Islet precursor cell (in vitro differentiated cells): ENCODE results near the gene STRA6.

Source experiments
- DNase-seq: peaks from one replicate; pipeline ENCODE4 v3.0.0-alpha.2; 2018

STRA6 gene

DNA sequence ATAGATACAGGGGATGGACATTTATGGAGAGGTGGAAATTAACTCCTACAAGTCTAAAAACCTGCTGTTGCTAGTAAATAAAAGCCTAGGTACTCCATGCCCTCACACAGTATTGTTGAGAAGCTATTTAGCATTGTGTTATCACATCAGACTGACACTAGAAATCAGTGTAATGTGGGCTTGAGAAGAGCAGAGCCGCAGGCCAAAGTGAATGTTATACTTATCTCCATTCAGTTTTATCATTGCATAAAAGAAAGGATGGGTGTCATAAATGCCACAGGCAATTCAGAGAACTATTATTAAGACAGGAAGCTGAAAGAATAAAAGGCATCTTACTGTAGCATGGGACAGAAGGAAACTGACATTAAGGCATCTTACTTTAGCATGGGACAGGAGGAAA, 42.8 kb downstream of the STRA6 start:
- DNase-seq, result no peak

GRCh38 chr15:74158855-74159650, 43.5 kb downstream of the STRA6 start:
- no peak for DNase-seq

GRCh38 chr15:74157868-74158827, 44.4 kb downstream of the STRA6 start:
- DNase-seq, result no peak

- DNase-seq, result peak; percentile 56
Measured at GRCh38 chr15:74156678-74157411, 45.7 kb downstream of the STRA6 start.

DNA sequence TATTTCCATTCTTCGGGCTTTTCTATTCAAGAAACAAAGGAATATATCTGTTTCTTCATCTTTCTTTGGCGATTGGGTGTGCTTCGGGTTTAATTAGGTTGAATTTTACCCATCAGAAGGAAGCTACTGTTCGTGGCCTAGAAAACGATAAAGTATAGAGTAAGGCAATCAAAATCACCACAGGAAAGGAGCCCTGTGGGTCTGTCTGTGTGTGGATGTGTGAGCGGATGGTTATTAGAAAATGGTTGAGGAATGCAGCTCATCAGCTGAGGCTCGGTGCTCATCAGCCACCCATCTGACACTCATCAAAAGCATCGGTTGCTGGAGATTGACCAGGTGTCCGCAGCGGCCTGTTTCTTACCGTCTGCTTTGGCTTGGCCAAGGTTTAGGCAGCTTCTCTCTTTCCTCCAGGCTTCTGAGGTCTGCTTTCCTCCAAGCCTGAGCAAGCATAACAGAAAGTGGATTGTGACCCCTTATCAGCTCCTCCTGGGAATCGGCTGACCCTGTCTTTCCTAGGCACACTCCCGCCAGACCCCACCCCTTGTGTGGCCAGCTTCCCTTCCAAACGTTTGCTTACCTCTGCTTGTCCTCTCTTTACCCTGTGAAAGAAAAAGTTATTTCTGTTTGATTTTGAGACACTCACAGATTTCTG, 46.7 kb downstream of the STRA6 start:
- DNase-seq, result no peak

GRCh38 chr15:74147051-74147450, 55.5 kb downstream of the STRA6 start:
- no peak for DNase-seq

DNA sequence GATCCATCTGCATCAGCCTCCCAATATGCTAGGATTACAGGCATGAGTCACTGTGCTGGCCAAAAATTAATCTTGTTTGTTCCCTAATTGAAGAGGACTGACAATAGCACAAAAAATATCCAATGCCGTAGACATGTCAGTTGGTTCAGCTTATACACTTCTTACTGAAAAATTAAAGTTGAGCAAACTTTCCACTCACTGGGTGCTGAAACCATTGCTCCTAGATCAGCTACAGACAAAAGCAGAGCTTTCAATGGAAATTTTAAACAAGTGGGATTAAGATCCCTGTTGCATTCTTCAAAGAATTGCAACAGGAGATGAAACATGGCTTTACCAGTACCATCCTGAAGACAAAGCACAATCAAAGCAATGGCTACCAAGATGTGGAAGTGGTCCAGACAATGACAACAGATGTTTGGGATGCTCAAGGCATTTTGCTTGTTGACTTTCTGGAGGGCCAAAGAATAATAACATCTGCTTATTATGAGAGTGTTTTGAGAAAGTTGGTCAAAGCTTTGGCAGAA, 56.2 kb downstream of the STRA6 start:
- no peak for DNase-seq

- DNase-seq, result no peak
Measured at GRCh38 chr15:74144153-74144775, 58.3 kb downstream of the STRA6 start.

GRCh38 chr15:74141591-74141990, 61.0 kb downstream of the STRA6 start:
- no peak for DNase-seq

DNA sequence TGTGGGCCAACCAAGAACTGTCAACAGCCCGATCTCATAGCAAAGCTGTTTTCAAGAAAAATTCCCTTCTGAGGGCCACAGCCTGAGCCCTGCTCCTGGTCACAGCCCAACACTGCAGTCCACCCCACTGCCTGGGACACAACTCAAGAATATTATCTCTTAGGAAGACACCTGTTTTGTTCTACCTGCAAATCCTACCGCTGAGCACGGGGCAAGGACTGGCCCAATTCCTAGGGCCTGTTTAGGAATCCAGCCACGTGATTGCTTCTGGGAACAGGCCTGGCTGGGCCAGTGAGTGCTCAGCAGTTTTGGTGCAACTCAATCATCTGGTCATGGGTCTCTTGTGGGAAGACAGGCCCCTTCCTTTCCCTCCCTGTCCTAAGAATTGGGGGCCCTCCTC, 63.9 kb downstream of the STRA6 start:
- DNase-seq, result no peak

GRCh38 chr15:74137537-74137894, 65.1 kb downstream of the STRA6 start:
- no peak for DNase-seq

DNA sequence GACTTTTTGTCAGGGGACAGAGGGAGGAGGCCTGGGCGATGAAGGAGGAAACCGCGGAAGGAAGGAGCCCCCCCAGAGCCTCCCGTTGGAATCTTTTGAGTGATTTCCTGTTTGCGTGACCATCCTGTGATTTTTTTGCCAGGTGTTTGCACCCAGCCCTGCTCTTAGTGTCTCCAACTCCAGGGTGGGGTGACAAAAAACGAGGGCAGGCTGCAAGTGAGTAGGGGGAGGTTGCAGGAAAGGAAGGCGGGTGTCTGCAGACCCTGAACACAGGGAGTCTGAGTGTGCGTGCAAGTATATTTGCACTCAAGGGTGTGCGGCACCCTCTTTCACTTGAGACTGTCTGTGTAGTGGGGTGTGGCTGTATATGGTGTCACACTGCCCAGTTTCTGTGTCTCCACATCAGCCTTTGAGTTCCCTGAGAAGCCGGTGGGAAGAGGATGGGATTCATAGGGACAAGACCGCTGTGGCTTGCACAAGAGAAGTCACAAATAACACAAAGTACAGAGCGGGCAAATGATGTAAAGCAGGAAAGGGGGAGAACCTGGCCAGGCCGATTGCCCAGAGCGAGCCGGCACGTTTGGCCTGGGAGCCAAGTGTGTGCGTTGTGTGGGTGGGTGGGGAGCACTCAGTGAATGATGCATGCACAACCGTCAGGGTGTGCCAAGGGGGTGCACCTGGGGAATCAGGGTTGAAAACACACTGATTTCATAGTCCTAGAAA, 65.6 kb downstream of the STRA6 start:
- no peak for DNase-seq

GRCh38 chr15:74136540-74136813, 66.1 kb downstream of the STRA6 start:
- no peak for DNase-seq

DNA sequence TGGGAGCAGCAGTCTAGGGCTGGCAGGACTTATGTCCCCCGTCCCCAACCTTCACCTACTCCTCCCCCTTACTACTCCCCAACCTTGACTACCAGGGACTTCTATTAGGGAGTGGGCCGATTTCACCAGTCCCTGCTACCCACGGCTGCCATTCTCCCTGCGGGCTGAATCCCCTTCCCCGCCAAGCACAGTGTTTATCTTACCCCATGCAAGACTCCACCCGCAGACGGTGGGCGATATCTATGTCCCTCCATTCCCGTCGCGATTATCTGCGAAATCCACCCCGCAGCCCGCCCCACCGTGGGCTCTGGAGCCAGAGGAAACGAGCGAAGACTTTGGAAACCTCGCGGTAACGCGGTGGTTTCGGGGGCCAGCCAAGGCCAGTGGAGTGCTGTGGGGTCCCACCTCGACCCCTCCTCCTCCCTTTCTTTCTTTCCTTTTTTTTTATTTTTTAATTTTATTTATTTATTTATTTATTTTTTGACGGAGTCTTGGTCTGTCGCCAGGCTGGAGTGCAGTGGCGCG, 67.5 kb downstream of the STRA6 start:
- no peak for DNase-seq

- DNase-seq, result peak; percentile 90
Measured at GRCh38 chr15:74134387-74135027, 68.1 kb downstream of the STRA6 start.

- peak; percentile 51 for DNase-seq
Measured at GRCh38 chr15:74133694-74134386, 68.7 kb downstream of the STRA6 start.

DNA sequence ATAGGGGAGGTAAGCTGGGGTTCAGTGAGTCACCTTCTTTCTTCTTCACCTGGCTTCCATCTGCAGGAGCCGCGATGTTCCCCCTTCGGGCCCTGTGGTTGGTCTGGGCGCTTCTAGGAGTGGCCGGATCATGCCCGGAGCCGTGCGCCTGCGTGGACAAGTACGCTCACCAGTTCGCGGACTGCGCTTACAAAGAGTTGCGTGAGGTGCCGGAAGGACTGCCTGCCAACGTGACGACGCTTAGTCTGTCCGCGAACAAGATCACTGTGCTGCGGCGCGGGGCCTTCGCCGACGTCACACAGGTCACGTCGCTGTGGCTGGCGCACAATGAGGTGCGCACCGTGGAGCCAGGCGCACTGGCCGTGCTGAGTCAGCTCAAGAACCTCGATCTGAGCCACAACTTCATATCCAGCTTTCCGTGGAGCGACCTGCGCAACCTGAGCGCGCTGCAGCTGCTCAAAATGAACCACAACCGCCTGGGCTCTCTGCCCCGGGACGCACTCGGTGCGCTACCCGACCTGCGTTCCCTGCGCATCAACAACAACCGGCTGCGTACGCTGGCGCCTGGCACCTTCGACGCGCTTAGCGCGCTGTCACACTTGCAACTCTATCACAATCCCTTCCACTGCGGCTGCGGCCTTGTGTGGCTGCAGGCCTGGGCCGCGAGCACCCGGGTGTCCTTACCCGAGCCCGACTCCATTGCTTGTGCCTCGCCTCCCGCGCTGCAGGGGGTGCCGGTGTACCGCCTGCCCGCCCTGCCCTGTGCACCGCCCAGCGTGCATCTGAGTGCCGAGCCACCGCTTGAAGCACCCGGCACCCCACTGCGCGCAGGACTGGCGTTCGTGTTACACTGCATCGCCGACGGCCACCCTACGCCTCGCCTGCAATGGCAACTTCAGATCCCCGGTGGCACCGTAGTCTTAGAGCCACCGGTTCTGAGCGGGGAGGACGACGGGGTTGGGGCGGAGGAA, 69.6 kb downstream of the STRA6 start:
- DNase-seq, result no peak

DNA sequence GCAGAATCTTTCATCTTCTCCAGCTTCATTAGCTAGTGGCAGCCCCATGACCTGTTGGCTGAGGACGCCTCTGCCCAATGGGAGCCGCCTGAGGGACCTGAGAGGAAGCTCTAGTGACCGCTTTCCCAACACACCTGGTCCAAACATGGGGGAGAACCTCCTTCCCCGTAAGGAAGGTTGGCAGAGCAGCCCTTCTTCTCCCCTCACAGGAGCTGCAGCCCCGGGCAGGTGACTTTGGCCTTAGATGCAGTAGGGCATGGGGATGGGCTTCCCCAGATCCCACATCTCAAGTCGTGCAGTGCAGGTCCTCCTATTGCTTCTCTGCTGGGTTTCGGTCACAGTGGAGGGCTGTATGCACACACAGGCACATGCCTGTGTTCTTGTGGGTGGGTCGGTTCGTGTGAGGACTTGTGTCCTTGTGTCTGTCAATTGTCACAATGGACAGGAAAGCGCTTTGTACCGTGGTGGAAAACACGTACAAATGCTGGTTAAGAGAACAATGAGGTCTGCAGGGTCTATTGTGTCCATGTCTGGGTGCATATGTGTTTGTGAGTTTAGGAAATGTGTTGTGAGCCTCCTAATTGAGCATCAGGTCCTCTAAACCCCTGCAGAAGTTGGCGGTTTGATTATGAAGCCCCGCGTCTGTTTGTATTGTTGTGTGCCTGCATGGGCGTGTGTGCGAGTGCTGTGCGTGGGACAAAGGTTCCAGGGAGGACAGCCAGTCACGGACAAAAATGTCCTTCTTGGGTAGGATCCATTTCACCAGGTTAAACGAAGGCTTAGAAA, 70.8 kb downstream of the STRA6 start:
- no peak for DNase-seq
